Uterus (tissue), 4 donors: ENCODE results near the gene SNRNP25. TPM values are rescaled to one million over a fixed set of nuclear protein-coding genes. Genes with fewer than 3 reads are reported as not detected.

ENCODE experiments used
- DNase-seq, 2 donors: peaks; one replicate each; pipeline ENCODE4 v3.0.0-alpha.2; 2019 to 2020
- H3K27ac ChIP-seq, 2 donors: fragments of 200-600 bp; sonication (generic); 1 replicate in 1 of 2; 2 replicates in 1 of 2; pipeline ENCODE4 v1.5.1; 2016 to 2018
- H3K27me3 ChIP-seq, 2 donors: fragments of 200-600 bp; sonication (generic); one replicate each; pipeline ENCODE4 v1.5.1; 2018 to 2019; ENCODE audit warnings: control low read depth in 1 of 2
- H3K36me3 ChIP-seq, 2 donors: fragments of 200-600 bp; sonication (generic); one replicate each; pipeline ENCODE4 v1.5.1; 2019; ENCODE audit warnings: control low read depth in 1 of 2
- H3K4me1 ChIP-seq, 2 donors: fragments of 200-600 bp; sonication (generic); one replicate each; pipeline ENCODE4 v1.5.1; 2018 to 2019; ENCODE audit warnings: control low read depth in 1 of 2
- H3K4me3 ChIP-seq, 2 donors: fragments of 200-600 bp; sonication (generic); 1 replicate in 1 of 2; 2 replicates in 1 of 2; pipeline ENCODE4 v1.5.1; 2018 to 2019; ENCODE audit warnings: mild to moderate bottlenecking in 1 of 2
- H3K9me3 ChIP-seq, 2 donors: fragments of 200-600 bp; sonication (generic); one replicate each; pipeline ENCODE4 v1.5.1; 2019; ENCODE audit warnings: control low read depth in 1 of 2
- CTCF ChIP-seq, 4 experiments: fragments of 200-600 bp in 2 of 4; fragments of 450-650 bp in 2 of 4; sonication (generic) in 2 of 4; IDR thresholded peaks; one replicate each; pipeline ENCODE4 v1.5.1; 2016 to 2019; ENCODE audit warnings: antibody characterized with exemption in 4 of 4, mild to moderate bottlenecking in 2 of 4, moderate library complexity in 1 of 4
- POLR2A ChIP-seq, 2 donors: fragments of 450-650 bp; IDR thresholded peaks; one replicate each; pipeline ENCODE4 v1.6.1; 2016; ENCODE audit warnings: antibody characterized with exemption in 2 of 2, mild to moderate bottlenecking in 1 of 2, moderate library complexity in 1 of 2
- intact Hi-C: fragments of 100-400 bp; cut with DNase I; formaldehyde crosslinking; loops from one replicate; pipeline ENCODE4 v1.15.1; 2023; ENCODE audit warnings: low total_unique reads
- total RNA-seq, 4 donors: library from RNA; depleted of rRNA in 3 of 4; stranded (reverse); fragments of >200 nt in 3 of 4; gene quantifications; one replicate each; pipeline versions ENCODE4 v1.1.0 to v1.2.4, GENCODE V29; 2014 to 2023
- donor health status: DM: yes; HTN: yes; CAD: no.

SNRNP25 gene
- total RNA-seq, 4 donors from 2014 or later: 8.0 to 38.4 (median 21.6) TPM

- Histone ChIP-seq H3K4me3 (no peak overlapping the region), H3K27me3 (no peaks in the 10 kb centered on the region), H3K9me3 (no peaks in the 10 kb centered on the region), H3K4me1 (peaks cover 0 to 12% of the 10 kb centered on the region in 2 donors), H3K27ac (no peak overlapping the region), H3K36me3 (no peaks in the 10 kb centered on the region)
- TF ChIP-seq CTCF (IDR thresholded peaks at IDR 0.05): no peak
- no peak for TF ChIP-seq POLR2A (IDR thresholded peaks at IDR 0.05)
- intact Hi-C loops: loop anchor here (2.0 kb wide), 1 partner anchor 33 kb away; no protein-coding TSS in a partner anchor
- no peak for DNase-seq
Observed at GRCh38 chr16:63998-64913, 10.6 kb downstream of the SNRNP25 start.

- intact Hi-C loops: loop anchor here (2.0 kb wide), 1 partner anchor 32 kb away; no protein-coding TSS in a partner anchor
- Histone ChIP-seq H3K27me3 (no peaks in the 10 kb centered on the region), H3K9me3 (no peaks in the 10 kb centered on the region), H3K4me3 (no peak overlapping the region), H3K4me1 (peaks cover 0 to 18% of the 10 kb centered on the region in 2 donors), H3K27ac (no peak overlapping the region), H3K36me3 (no peaks in the 10 kb centered on the region)
- TF ChIP-seq CTCF (IDR thresholded peaks at IDR 0.05): no peak
- no peak for TF ChIP-seq POLR2A (IDR thresholded peaks at IDR 0.05)
- no peak for DNase-seq
Observed at GRCh38 chr16:64914-65255, 11.3 kb downstream of the SNRNP25 start.

GRCh38 chr16:65745-66144 lies 12.1 kb downstream of the SNRNP25 start:
- peak; percentile 75 to 78 for DNase-seq
- Histone ChIP-seq H3K27me3 (no peaks in the 10 kb centered on the region), H3K4me3 (no peak overlapping the region), H3K4me1 (peaks cover 0 to 20% of the 10 kb centered on the region in 2 donors), H3K27ac (no peak overlapping the region), H3K9me3 (no peaks in the 10 kb centered on the region), H3K36me3 (no peaks in the 10 kb centered on the region)
- intact Hi-C loops: loop anchor here (2.0 kb wide), 1 partner anchor 31 kb away; no protein-coding TSS in a partner anchor
- TF ChIP-seq POLR2A (IDR thresholded peaks at IDR 0.05): no peak
- TF ChIP-seq CTCF (IDR thresholded peaks at IDR 0.05): peak; percentile 90 to 99 (median 98)

- Histone ChIP-seq H3K4me3 (no peak overlapping the region), H3K4me1 (peaks cover 0 to 25% of the 10 kb centered on the region in 2 donors), H3K27ac (no peak overlapping the region), H3K36me3 (no peaks in the 10 kb centered on the region), H3K27me3 (no peaks in the 10 kb centered on the region), H3K9me3 (no peaks in the 10 kb centered on the region)
- intact Hi-C loops: no loop called here
- TF ChIP-seq CTCF (IDR thresholded peaks at IDR 0.05) (no peak), POLR2A (IDR thresholded peaks at IDR 0.05) (no peak)
- no peak for DNase-seq
Observed at GRCh38 chr16:66309-67182, 12.9 kb downstream of the SNRNP25 start.
